ENCODE results near the gene ATP1B3.

DNA sequence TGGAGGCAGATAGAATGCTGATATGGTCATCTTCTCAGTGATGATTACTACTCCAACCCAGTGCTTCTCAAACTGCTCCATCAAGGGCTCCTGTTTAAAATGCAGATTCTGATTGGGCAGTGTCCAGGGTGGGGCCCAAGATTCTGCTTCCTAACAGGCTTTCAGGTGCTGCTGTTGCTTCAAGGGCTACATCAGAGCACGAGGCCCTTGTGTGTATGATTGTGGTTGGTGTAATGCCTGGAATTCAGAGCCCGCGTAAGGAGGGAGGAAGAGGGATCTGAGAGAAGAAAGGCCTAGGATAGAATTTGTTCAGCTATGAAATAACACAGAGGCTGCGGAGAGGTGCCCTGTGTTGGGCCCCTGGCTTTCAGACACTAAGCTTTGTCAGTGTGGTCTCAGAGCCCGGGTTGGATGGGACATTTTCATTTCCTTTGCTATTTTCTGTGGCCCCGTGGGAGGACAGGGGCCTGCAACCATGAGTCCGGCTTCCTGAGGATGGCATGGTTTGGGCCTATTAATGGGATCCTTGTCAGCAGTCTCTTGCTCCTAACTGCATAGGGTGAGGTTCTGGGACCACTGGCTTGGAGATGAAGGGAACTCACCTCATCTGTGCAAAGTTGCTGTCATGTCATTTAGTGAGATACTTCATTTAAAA, 53.0 kb downstream of the ATP1B3 start:
- TF ChIP-seq, protein P1, sequence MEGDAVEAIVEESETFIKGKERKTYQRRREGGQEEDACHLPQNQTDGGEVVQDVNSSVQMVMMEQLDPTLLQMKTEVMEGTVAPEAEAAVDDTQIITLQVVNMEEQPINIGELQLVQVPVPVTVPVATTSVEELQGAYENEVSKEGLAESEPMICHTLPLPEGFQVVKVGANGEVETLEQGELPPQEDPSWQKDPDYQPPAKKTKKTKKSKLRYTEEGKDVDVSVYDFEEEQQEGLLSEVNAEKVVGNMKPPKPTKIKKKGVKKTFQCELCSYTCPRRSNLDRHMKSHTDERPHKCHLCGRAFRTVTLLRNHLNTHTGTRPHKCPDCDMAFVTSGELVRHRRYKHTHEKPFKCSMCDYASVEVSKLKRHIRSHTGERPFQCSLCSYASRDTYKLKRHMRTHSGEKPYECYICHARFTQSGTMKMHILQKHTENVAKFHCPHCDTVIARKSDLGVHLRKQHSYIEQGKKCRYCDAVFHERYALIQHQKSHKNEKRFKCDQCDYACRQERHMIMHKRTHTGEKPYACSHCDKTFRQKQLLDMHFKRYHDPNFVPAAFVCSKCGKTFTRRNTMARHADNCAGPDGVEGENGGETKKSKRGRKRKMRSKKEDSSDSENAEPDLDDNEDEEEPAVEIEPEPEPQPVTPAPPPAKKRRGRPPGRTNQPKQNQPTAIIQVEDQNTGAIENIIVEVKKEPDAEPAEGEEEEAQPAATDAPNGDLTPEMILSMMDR (IDR thresholded peaks at IDR 0.05) = no peak
- TF ChIP-seq EP300 (IDR thresholded peaks at IDR 0.05) (no peak), POLR2A (IDR thresholded peaks at IDR 0.05) (no peak)
